B cell (primary cell): ENCODE results near the gene PHF21A.

ENCODE experiments used
- EZH2 ChIP-seq: IDR thresholded peaks from 2 replicates; pipeline ENCODE4 v1.6.1; 2012; ENCODE audit warnings: borderline replicate concordance, low read depth, mild to moderate bottlenecking, moderate library complexity, low read length; ENCODE audit not compliant: insufficient read depth, poor library complexity, severe bottlenecking
- TF ChIP-seq, protein P1 (sequence below): fragments of 200-600 bp; IDR thresholded peaks from one replicate; pipeline ENCODE4 v1.8.0; 2022; ENCODE audit warnings: antibody characterized with exemption, mild to moderate bottlenecking

DNA sequence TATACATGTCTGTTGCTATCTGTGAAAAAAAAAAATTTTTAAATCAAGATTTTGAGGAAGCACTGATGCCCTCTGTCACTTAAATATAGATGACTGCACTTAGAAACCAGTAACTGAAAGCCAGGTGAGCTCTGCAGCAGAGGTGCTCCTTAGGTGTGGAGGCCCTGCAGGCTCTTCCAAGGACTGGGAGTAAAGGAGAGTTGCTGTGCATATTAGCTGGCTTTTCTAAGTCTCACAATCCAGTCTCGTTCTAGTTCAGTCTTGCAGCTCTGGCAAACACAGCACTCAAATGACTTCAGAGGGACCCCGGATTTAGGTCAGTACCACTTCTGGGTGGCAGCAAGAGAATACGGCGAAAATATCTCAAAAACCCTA is 137.8 kb downstream of the PHF21A start:
- TF ChIP-seq, protein P1, sequence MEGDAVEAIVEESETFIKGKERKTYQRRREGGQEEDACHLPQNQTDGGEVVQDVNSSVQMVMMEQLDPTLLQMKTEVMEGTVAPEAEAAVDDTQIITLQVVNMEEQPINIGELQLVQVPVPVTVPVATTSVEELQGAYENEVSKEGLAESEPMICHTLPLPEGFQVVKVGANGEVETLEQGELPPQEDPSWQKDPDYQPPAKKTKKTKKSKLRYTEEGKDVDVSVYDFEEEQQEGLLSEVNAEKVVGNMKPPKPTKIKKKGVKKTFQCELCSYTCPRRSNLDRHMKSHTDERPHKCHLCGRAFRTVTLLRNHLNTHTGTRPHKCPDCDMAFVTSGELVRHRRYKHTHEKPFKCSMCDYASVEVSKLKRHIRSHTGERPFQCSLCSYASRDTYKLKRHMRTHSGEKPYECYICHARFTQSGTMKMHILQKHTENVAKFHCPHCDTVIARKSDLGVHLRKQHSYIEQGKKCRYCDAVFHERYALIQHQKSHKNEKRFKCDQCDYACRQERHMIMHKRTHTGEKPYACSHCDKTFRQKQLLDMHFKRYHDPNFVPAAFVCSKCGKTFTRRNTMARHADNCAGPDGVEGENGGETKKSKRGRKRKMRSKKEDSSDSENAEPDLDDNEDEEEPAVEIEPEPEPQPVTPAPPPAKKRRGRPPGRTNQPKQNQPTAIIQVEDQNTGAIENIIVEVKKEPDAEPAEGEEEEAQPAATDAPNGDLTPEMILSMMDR, result no peak
- no peak for TF ChIP-seq EZH2
